MM.1S (cell line): ENCODE data around the gene CYP19A1.

Experiments
- DNase-seq: peaks from one replicate; pipeline ENCODE4 v3.0.0-alpha.2; 2015
- H2AFZ ChIP-seq: fragments of 300-600 bp; sonication (generic); 2 replicates; pipeline ENCODE4 v1.6.0; 2016; ENCODE audit warnings: antibody characterized with exemption, low read length
- H3F3A ChIP-seq: fragments of 300-600 bp; sonication (generic); 2 replicates; pipeline ENCODE4 v1.6.1; 2016; ENCODE audit warnings: mild to moderate bottlenecking, antibody characterized with exemption, low read length, moderate library complexity, mixed read lengths; ENCODE audit not compliant: insufficient read depth
- H3K27ac ChIP-seq: fragments of 300-600 bp; sonication (generic); 2 replicates; pipeline ENCODE4 v1.5.1; 2016; ENCODE audit warnings: mild to moderate bottlenecking, low read length
- H3K27me3 ChIP-seq: fragments of 300-600 bp; sonication (generic); replicated peaks from 2 replicates; pipeline ENCODE4 v1.6.0; 2016; ENCODE audit warnings: low read length; ENCODE audit not compliant: insufficient read depth
- H3K36me3 ChIP-seq: fragments of 300-600 bp; sonication (generic); replicated peaks from 2 replicates; pipeline ENCODE4 v1.6.1; 2016; ENCODE audit warnings: mild to moderate bottlenecking, low read length, mixed read lengths; ENCODE audit not compliant: insufficient read depth
- H3K4me1 ChIP-seq: fragments of 300-600 bp; sonication (generic); 2 replicates; pipeline ENCODE4 v1.6.1; 2016; ENCODE audit warnings: low read length, mixed read lengths
- H3K4me2 ChIP-seq: fragments of 300-600 bp; sonication (generic); 2 replicates; pipeline ENCODE4 v1.6.0; 2016; ENCODE audit warnings: low read depth, low read length
- H3K4me3 ChIP-seq: fragments of 300-600 bp; sonication (generic); 2 replicates; pipeline ENCODE4 v1.5.1; 2016; ENCODE audit warnings: low read length, mixed read lengths
- H3K79me2 ChIP-seq: fragments of 300-600 bp; sonication (generic); 2 replicates; pipeline ENCODE4 v1.6.1; 2016; ENCODE audit warnings: mixed run types, low read length, mixed read lengths
- H3K9ac ChIP-seq: fragments of 300-600 bp; sonication (generic); 2 replicates; pipeline ENCODE4 v1.6.1; 2016; ENCODE audit warnings: low read length, mixed read lengths
- H3K9me2 ChIP-seq: fragments of 300-600 bp; sonication (generic); replicated peaks from 2 replicates; pipeline ENCODE4 v1.6.1; 2016; ENCODE audit warnings: mild to moderate bottlenecking, low read length, mixed read lengths; ENCODE audit not compliant: insufficient read depth
- H3K9me3 ChIP-seq: fragments of 300-600 bp; sonication (generic); replicated peaks from 2 replicates; pipeline ENCODE4 v1.6.1; 2016; ENCODE audit warnings: mild to moderate bottlenecking, low read length, mixed read lengths; ENCODE audit not compliant: insufficient read depth
- H4K20me1 ChIP-seq: fragments of 300-600 bp; sonication (generic); 2 replicates; pipeline ENCODE4 v1.6.1; 2016; ENCODE audit warnings: mild to moderate bottlenecking, low read length, moderate library complexity, mixed read lengths; ENCODE audit not compliant: insufficient read depth
- EZH2 ChIP-seq: fragments of 300-600 bp; sonication (generic); optimal IDR thresholded peaks from 2 replicates; pipeline ENCODE3; 2017; ENCODE audit warnings: low read depth, mild to moderate bottlenecking, antibody characterized with exemption, low read length, mixed read lengths
- EZH2phosphoT487 ChIP-seq: fragments of 300-600 bp; sonication (generic); IDR thresholded peaks from 2 replicates; pipeline ENCODE4 v1.6.1; 2018; ENCODE audit warnings: antibody characterized with exemption, low read length
- TF ChIP-seq, protein P1 (sequence below): fragments of 300-600 bp; sonication (generic); IDR thresholded peaks from 2 replicates; pipeline ENCODE4 v1.5.1; 2016; ENCODE audit warnings: antibody characterized with exemption, low read length, mixed read lengths

The CYP19A1 gene

DNA sequence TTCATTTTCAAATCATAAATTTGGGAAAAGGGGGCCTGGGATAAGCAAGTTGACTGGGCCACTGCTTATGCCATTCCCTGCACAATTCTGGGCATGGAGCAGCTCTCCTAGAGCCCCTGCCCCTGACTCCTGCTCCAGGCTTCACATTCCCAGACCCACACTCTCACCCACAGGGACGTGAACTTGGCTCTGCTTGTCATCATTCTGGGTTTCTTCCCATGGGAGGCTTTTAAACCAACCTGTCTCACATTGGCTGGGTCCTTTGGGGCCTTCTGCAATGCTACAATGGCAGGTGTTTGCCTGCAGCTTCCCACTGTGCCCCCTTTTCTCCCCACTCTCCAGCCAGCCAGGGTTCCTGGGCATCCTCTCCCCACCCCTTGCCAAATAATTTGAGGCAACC, 49.1 kb downstream of the CYP19A1 start:
- Histone ChIP-seq H3K4me2 (no peak overlapping the region), H3K9me3 (no peaks in the 10 kb centered on the region), H3K9me2 (no peaks in the 10 kb centered on the region), H3F3A (no peaks in the 10 kb centered on the region), H3K4me3 (no peak overlapping the region), H2AFZ (no peak overlapping the region), H3K4me1 (no peaks in the 10 kb centered on the region), H4K20me1 (no peaks in the 10 kb centered on the region), H3K27ac (no peak overlapping the region), H3K36me3 (no peaks in the 10 kb centered on the region), H3K27me3 (no peaks in the 10 kb centered on the region), H3K9ac (no peak overlapping the region), H3K79me2 (no peaks in the 10 kb centered on the region)
- TF ChIP-seq EZH2phosphoT487 = no peak
- TF ChIP-seq, protein P1, sequence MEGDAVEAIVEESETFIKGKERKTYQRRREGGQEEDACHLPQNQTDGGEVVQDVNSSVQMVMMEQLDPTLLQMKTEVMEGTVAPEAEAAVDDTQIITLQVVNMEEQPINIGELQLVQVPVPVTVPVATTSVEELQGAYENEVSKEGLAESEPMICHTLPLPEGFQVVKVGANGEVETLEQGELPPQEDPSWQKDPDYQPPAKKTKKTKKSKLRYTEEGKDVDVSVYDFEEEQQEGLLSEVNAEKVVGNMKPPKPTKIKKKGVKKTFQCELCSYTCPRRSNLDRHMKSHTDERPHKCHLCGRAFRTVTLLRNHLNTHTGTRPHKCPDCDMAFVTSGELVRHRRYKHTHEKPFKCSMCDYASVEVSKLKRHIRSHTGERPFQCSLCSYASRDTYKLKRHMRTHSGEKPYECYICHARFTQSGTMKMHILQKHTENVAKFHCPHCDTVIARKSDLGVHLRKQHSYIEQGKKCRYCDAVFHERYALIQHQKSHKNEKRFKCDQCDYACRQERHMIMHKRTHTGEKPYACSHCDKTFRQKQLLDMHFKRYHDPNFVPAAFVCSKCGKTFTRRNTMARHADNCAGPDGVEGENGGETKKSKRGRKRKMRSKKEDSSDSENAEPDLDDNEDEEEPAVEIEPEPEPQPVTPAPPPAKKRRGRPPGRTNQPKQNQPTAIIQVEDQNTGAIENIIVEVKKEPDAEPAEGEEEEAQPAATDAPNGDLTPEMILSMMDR = no peak
- TF ChIP-seq EZH2 = no peak
- no peak for DNase-seq

DNA sequence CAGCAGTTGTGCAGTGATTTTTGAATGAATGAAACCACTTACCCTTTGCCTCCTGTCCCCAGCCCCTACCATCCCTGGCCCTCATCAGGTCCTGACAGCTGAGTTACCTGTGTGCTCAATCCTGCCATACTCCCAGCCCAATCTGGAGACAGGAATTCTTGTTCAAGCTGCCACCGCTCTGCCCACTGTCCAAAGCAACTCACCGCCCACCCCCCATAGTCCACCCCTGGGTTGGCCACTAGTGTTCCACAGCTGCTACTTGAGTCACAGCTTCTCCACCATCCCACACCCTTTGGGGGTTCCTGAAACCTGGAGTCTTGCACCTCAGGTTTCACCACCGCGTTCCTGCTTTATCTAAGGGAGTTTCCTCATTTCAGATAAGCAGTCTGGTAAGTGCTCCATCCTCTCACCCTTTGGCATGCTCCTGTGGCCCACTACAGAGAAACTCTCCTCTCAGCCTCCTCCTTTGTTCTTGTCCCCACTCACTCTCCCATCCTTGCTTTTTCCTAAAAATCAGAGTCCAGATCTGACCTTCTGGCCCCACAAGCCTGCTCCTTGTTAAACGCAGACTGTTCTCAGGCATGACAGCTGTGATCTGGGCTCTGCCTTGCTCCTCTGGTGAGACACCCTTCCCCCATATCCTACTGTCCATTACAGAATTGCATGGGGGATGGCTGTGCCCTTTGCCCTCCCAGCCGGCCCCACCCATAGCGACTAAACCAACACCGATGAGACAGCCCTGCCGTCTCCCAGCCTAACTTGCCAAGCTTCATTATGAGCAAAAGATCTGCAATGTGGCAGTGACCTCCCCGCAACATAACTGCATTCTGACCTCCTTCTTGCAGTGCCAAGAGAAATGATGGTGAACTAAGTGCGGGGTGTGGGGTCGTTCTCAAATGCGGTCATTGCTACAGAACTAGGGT, 50.0 kb downstream of the CYP19A1 start:
- no peaks in the 10 kb centered on the region for H3F3A ChIP-seq

DNA sequence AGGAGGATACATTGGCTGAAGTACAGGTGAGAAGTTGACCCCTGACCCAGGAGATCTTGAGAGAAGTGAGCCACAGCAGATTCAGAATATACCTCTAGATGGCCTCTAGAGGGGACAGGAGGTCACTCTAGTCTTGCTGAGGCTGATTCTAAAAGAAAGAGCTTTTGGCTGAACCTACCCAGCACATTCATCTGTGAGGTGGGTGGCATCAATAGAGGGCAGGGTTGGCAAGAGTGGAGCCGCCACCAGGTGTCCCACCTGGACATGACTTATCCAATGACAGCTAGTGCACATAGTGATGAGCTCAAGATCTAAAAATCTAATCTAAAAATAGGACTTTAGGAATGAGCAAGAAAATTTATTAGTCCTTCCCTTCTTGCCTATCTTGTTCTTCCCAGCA, 51.6 kb downstream of the CYP19A1 start:
- Histone ChIP-seq H3K4me2 (no peak overlapping the region), H3K4me3 (no peak overlapping the region), H3K36me3 (no peaks in the 10 kb centered on the region), H3K27me3 (no peaks in the 10 kb centered on the region), H4K20me1 (no peaks in the 10 kb centered on the region), H3K79me2 (no peaks in the 10 kb centered on the region), H3K4me1 (peaks cover 10% of the 10 kb centered on the region), H2AFZ (no peak overlapping the region), H3K9me2 (no peaks in the 10 kb centered on the region), H3K9ac (no peak overlapping the region), H3K27ac (no peak overlapping the region), H3K9me3 (no peaks in the 10 kb centered on the region), H3F3A (peaks cover 11% of the 10 kb centered on the region; the same call in 1 of the 2 replicates)
- TF ChIP-seq EZH2 = no peak
- TF ChIP-seq EZH2phosphoT487 = no peak
- TF ChIP-seq, protein P1 = peak; percentile 53
- DNase-seq = peak; percentile 47

More for the DNA sequence above, 50.0 kb downstream of the CYP19A1 start:
- DNase-seq = no peak
- H3K4me3 ChIP-seq = no peak overlapping the region
- no peaks in the 10 kb centered on the region for H3K9me3 ChIP-seq
- H3K27me3 ChIP-seq = no peaks in the 10 kb centered on the region
- H3K4me1 ChIP-seq = no peaks in the 10 kb centered on the region
- no peak overlapping the region for H2AFZ ChIP-seq
- no peaks in the 10 kb centered on the region for H3K79me2 ChIP-seq
- no peak overlapping the region for H3K27ac ChIP-seq
- H3K4me2 ChIP-seq = no peak overlapping the region
- H3K9ac ChIP-seq = no peak overlapping the region
- TF ChIP-seq EZH2phosphoT487 (no peak), EZH2 (no peak)
- TF ChIP-seq, protein P1 = no peak
- H3K36me3 ChIP-seq = no peaks in the 10 kb centered on the region
- no peaks in the 10 kb centered on the region for H4K20me1 ChIP-seq
- no peaks in the 10 kb centered on the region for H3K9me2 ChIP-seq
